ENCODE measurements around the gene RIMS1.

DNA sequence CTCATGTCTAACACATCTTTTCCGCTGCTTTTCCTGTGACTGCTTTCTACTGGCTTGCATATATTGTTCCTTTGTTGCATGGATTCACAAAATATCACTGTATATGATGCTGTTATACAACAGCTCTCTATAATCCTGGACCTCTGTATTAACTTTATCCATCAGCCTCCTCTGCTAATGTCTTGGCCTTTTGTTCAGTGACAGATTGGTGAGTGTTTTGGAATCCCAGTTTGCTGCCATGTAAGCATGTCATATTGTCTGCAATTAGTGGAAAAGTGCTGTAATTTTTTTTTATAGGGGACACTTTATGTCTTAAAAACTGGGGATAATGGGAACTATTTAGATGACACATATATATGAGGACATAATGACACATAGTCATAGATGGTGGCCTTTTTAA lies 3.0 kb downstream of the RIMS1 start:
- no peak for TF ChIP-seq CTCF (IDR thresholded peaks at IDR 0.05)
- TF ChIP-seq EZH2 (IDR thresholded peaks at IDR 0.05; ENCODE audit: borderline replicate concordance, insufficient read depth, low read depth, low read length, poor library complexity, severe bottlenecking): no peak

Data from B cell (primary cell).